Endothelial cell (in vitro differentiated cells): ENCODE results near the gene CD151. TPM values are rescaled to one million over a fixed set of nuclear protein-coding genes. Genes with fewer than 3 reads are reported as not detected.
A peak's percentile ranks its signal among the peaks of the same experiment; 100 is the strongest.

Experiments
- DNase-seq: peaks from one replicate; pipeline ENCODE4 v3.0.0; 2021; ENCODE audit warnings: low spot score
- H3K27ac Mint-ChIP-seq: one replicate; pipeline ENCODE4 v1.8.0; 2021; ENCODE audit warnings: mixed read lengths, inconsistent platforms; ENCODE audit not compliant: unreplicated experiment
- H3K27me3 Mint-ChIP-seq: one replicate; pipeline ENCODE4 v1.8.0; 2021; ENCODE audit warnings: mild to moderate bottlenecking, moderate library complexity, mixed read lengths, inconsistent platforms; ENCODE audit not compliant: unreplicated experiment
- H3K36me3 Mint-ChIP-seq: one replicate; pipeline ENCODE4 v1.8.0; 2021; ENCODE audit warnings: mild to moderate bottlenecking, low read depth, mixed read lengths, inconsistent platforms; ENCODE audit not compliant: unreplicated experiment
- H3K4me1 Mint-ChIP-seq: one replicate; pipeline ENCODE4 v1.8.0; 2021; ENCODE audit warnings: mild to moderate bottlenecking, mixed read lengths, inconsistent platforms; ENCODE audit not compliant: unreplicated experiment
- H3K4me3 Mint-ChIP-seq: one replicate; pipeline ENCODE4 v1.8.0; 2021; ENCODE audit warnings: mild to moderate bottlenecking, mixed read lengths, inconsistent platforms; ENCODE audit not compliant: unreplicated experiment
- H3K9me3 Mint-ChIP-seq: one replicate; pipeline ENCODE4 v1.8.0; 2021; ENCODE audit warnings: mixed read lengths, inconsistent platforms; ENCODE audit not compliant: unreplicated experiment
- CTCF ChIP-seq: fragments of 200-600 bp; sonication (generic); IDR thresholded peaks from one replicate; pipeline ENCODE4 v1.5.0; 2021; ENCODE audit warnings: antibody characterized with exemption; ENCODE audit not compliant: unreplicated experiment
- total RNA-seq: library from RNA; stranded (reverse); fragmentation: NEBNext Ultra II Directional; extraction: Animal tissue kit (Norgen Biotek cat#: 25700); gene quantifications from one replicate; pipeline ENCODE4 v1.2.1, GENCODE V29; 2021; ENCODE audit not compliant: unreplicated experiment

The CD151 gene
- total RNA-seq, 1 donor from 2014 or later = 49.6 TPM

- Mint-ChIP-seq H3K9me3 (no peaks in the 10 kb centered on the region), H3K4me3 (peak overlapping the region; percentile 80), H3K27ac (no peak overlapping the region), H3K4me1 (peaks cover 21% of the 10 kb centered on the region), H3K36me3 (no peaks in the 10 kb centered on the region), H3K27me3 (peaks cover 18% of the 10 kb centered on the region)
- peak; percentile 27 for DNase-seq
- no peak for TF ChIP-seq CTCF
These were observed 2.9 kb upstream of the CD151 start for GRCh38 chr11:829847-830294.

- Mint-ChIP-seq H3K4me3 (no peak overlapping the region), H3K9me3 (no peaks in the 10 kb centered on the region), H3K4me1 (peaks cover 21% of the 10 kb centered on the region), H3K36me3 (no peaks in the 10 kb centered on the region), H3K27ac (no peak overlapping the region), H3K27me3 (peaks cover 18% of the 10 kb centered on the region)
- peak; percentile 79 for DNase-seq
- no peak for TF ChIP-seq CTCF
These were observed 2.2 kb upstream of the CD151 start for GRCh38 chr11:830295-831117.

GRCh38 chr11:831118-831864, 1.5 kb upstream of the CD151 start:
- no peak overlapping the region for H3K27ac Mint-ChIP-seq
- no peaks in the 10 kb centered on the region for H3K36me3 Mint-ChIP-seq
- no peak for TF ChIP-seq CTCF
- peaks cover 21% of the 10 kb centered on the region for H3K4me1 Mint-ChIP-seq
- H3K4me3 Mint-ChIP-seq = no peak overlapping the region
- DNase-seq = peak; percentile 6
- no peaks in the 10 kb centered on the region for H3K9me3 Mint-ChIP-seq
- H3K27me3 Mint-ChIP-seq = peaks cover 18% of the 10 kb centered on the region

GRCh38 chr11:831961-832528, 707 bp upstream of the CD151 start:
- Mint-ChIP-seq H3K36me3 (no peaks in the 10 kb centered on the region), H3K9me3 (no peaks in the 10 kb centered on the region), H3K4me1 (peaks cover 21% of the 10 kb centered on the region), H3K4me3 (no peak overlapping the region), H3K27ac (no peak overlapping the region), H3K27me3 (peaks cover 15% of the 10 kb centered on the region)
- TF ChIP-seq CTCF = no peak
- DNase-seq = no peak
